Heart right ventricle (tissue), 16 donors: ENCODE results near the gene SSTR5. TPM values are rescaled to one million over a fixed set of nuclear protein-coding genes. Genes with fewer than 3 reads are reported as not detected.
A peak's percentile ranks its signal among the peaks of the same experiment; 100 is the strongest.

ENCODE experiments used
- ATAC-seq, 8 donors: fragments of 200-7000 bp; cut with Tn5 transposase; one replicate each; pipeline ENCODE4 v1.9.1; 2020; ENCODE audit warnings: mild to moderate bottlenecking in 8 of 8, moderate library complexity in 8 of 8, moderate number of reproducible peaks in 1 of 8
- DNase-seq, 2 donors: peaks; one replicate each; pipeline ENCODE4 v3.0.0-alpha.2; 2020
- H3K27ac ChIP-seq, 10 donors: fragments of 200-600 bp; sonication (generic) in 2 of 10; one replicate each; pipeline versions ENCODE4 v1.5.0 to v1.8.0; 2020 to 2022; ENCODE audit warnings: mild to moderate bottlenecking in 3 of 10
- H3K27me3 ChIP-seq, 7 donors: fragments of 200-600 bp; one replicate each; pipeline ENCODE4 v1.8.0; 2021 to 2022; ENCODE audit warnings: mild to moderate bottlenecking in 2 of 7
- H3K36me3 ChIP-seq, 9 donors: fragments of 200-600 bp; sonication (generic) in 1 of 9; one replicate each; pipeline versions ENCODE4 v1.5.0 to v1.8.0; 2020 to 2022; ENCODE audit warnings: mild to moderate bottlenecking in 2 of 9
- H3K4me1 ChIP-seq, 9 donors: fragments of 200-600 bp; sonication (generic) in 1 of 9; one replicate each; pipeline versions ENCODE4 v1.5.0 to v1.8.0; 2020 to 2022; ENCODE audit warnings: mild to moderate bottlenecking in 4 of 9
- H3K4me3 ChIP-seq, 10 donors: fragments of 200-600 bp; sonication (generic) in 2 of 10; one replicate each; pipeline versions ENCODE4 v1.5.0 to v1.8.0; 2020 to 2022; ENCODE audit warnings: mild to moderate bottlenecking in 7 of 10, moderate library complexity in 2 of 10
- H3K9me3 ChIP-seq, 11 donors: fragments of 200-600 bp in 10 of 11; sonication (generic) in 2 of 11; one replicate each; pipeline versions ENCODE4 v1.5.0 to v1.8.0; 2013 to 2022; ENCODE audit warnings: mild to moderate bottlenecking in 2 of 11, control low read depth in 1 of 11, moderate library complexity in 1 of 11
- CTCF ChIP-seq, 9 donors: fragments of 200-600 bp; sonication (generic) in 2 of 9; IDR thresholded peaks; one replicate each; pipeline versions ENCODE4 v1.5.0 to v1.8.0; 2021 to 2022; ENCODE audit warnings: antibody characterized with exemption in 9 of 9, mild to moderate bottlenecking in 5 of 9, moderate library complexity in 1 of 9
- WGBS, 2 donors: extraction: QIAGEN DNeasy Blood & Tissue Kit; methylation state at CpG; one replicate each; pipeline ENCODE4 v1.1.7; 2013; ENCODE audit warnings: inconsistent platforms in 1 of 2; 5-methylcytosine and 5-hydroxymethylcytosine counted together
- intact Hi-C, 10 donors: fragments of 100-400 bp; cut with DNase I; formaldehyde crosslinking; loops; one replicate each; pipeline versions ENCODE4 v1.11.1 to v1.14.2; 2022
- polyA plus RNA-seq, 2 donors: library from polyadenylated mRNA; stranded (reverse); fragments of 200-250 nt; gene quantifications; one replicate each; pipeline ENCODE4 v1.2.3, GENCODE V29; 2013
- total RNA-seq, 10 donors: library from RNA; stranded (reverse); fragmentation: NEBNext Ultra II Directional in 3 of 10; extraction: Animal tissue kit (Norgen Biotek cat#: 25700) in 3 of 10; gene quantifications; one replicate each; pipeline versions ENCODE4 v1.2.1 to v1.2.4, GENCODE V29; 2021 to 2023
- donor health status: Arrhythmogenic right ventricular cardiomyopathy.
- donor health status: ischemic (EF 13 %, LVEDD 7.1; RV severe dilation, severe dysfunction).
- donor health status: healthy with polysubstance abuse.
- donor health status: DM: no; HTN: yes; CAD: no.
- donor health status: DM: no; HTN: no; CAD: no.
- donor health status: ischemic (EF 25% LVEDD 6.9; RV normal size, moderate dysfunction).
- donor health status: ischemic (EF 25% LVEDD 5.7; RV mildly dilated, moderate dysfunction).
- donor health status: healthy.
- donor health status: DM: yes; HTN: yes; CAD: no.
- donor health status: Ischemic cardiomyopathy.
- donor health status: ischemic (EF 35%, LVEDD 5.7; RV mildly dilated, moderate dysfunction).
- donor health status: nonischemic (EF 11% LVEDD 7.7; RV severe dilation, severe dysfunction).
- donor health status: DM: yes; HTN: yes; CAD: no.
- donor health status: PGD.
- donor health status: ischemic (EF 29% LVEDD 5.4; RV normal size, mild dysfunction).
- donor health status: nonischemic (EF 23%, LVEDD 6.1; RV moderate dilation, normal function).

Gene SSTR5
- total and polyA plus RNA-seq, 12 donors, result 0.39 to 32.0 (median 5.4) TPM

- H3K9me3 ChIP-seq, result no peaks in the 10 kb centered on the region
- H3K4me3 ChIP-seq, result no peak overlapping the region
- no peak for ATAC-seq
- H3K27ac ChIP-seq, result no peak overlapping the region
- 54 to 56% methylated on average over 23 to 25 of the region's 26 CpGs for WGBS, 2 donors
- intact Hi-C loops, result loop anchor here in 5 of 10 donors (2.0 kb wide), 2 partner anchors 44 to 46 kb away; no protein-coding TSS in a partner anchor
- no peak for TF ChIP-seq CTCF (IDR thresholded peaks at IDR 0.05)
- no peak for DNase-seq
- H3K36me3 ChIP-seq, result no peaks in the 10 kb centered on the region
- H3K27me3 ChIP-seq, result peaks cover 14 to 78% (median 61%) of the 10 kb centered on the region in 7 donors
- peaks cover 10 to 23% (median 19%) of the 10 kb centered on the region in 9 donors for H3K4me1 ChIP-seq
These were observed 29.8 kb downstream of the SSTR5 start for GRCh38 chr16:1102333-1102700.

- Histone ChIP-seq H3K36me3 (no peaks in the 10 kb centered on the region), H3K4me1 (peaks cover 8 to 18% (median 14%) of the 10 kb centered on the region in 9 donors), H3K4me3 (peak overlapping the region in 6 of 10 donors; percentile 6 to 27 (median 24)), H3K9me3 (no peaks in the 10 kb centered on the region), H3K27me3 (peaks cover 21 to 85% (median 66%) of the 10 kb centered on the region in 7 donors), H3K27ac (no peak overlapping the region)
- DNase-seq (peak; percentile 31 to 73), ATAC-seq (peak in 4 of 8 donors; percentile 30 to 47 (median 34))
- WGBS, 2 donors, result 4 to 7% methylated on average over 47 to 61 of the region's 61 CpGs
- peak; percentile 50 to 72 (median 64) for TF ChIP-seq CTCF (IDR thresholded peaks at IDR 0.05)
- intact Hi-C loops, result loop anchor here in 6 of 10 donors (1.0 to 2.0 kb wide), 3 partner anchors 44 to 46 kb away; no protein-coding TSS in a partner anchor
These were observed 30.5 kb downstream of the SSTR5 start for GRCh38 chr16:1102921-1103635.

- H3K4me3 ChIP-seq, result no peak overlapping the region
- H3K36me3 ChIP-seq, result no peaks in the 10 kb centered on the region
- H3K9me3 ChIP-seq, result no peaks in the 10 kb centered on the region
- intact Hi-C loops, result loop anchor here in 6 of 10 donors (1.0 to 2.0 kb wide), 3 partner anchors 45 to 47 kb away; no protein-coding TSS in a partner anchor
- ATAC-seq (no peak), DNase-seq (no peak)
- H3K4me1 ChIP-seq, result peaks cover 3 to 13% (median 9%) of the 10 kb centered on the region in 9 donors
- H3K27me3 ChIP-seq, result peaks cover 21 to 90% (median 68%) of the 10 kb centered on the region in 7 donors
- 30 to 34% methylated on average over 11 of the region's 11 CpGs for WGBS, 2 donors
- H3K27ac ChIP-seq, result no peak overlapping the region
- TF ChIP-seq CTCF (IDR thresholded peaks at IDR 0.05), result no peak
These were observed 31.1 kb downstream of the SSTR5 start for GRCh38 chr16:1103636-1103980.

- Histone ChIP-seq H3K9me3 (no peaks in the 10 kb centered on the region), H3K4me1 (peaks cover 0 to 7% (median 5%) of the 10 kb centered on the region in 9 donors), H3K36me3 (no peaks in the 10 kb centered on the region), H3K4me3 (no peak overlapping the region), H3K27ac (no peak overlapping the region), H3K27me3 (peaks cover 21 to 91% (median 75%) of the 10 kb centered on the region in 7 donors)
- TF ChIP-seq CTCF (IDR thresholded peaks at IDR 0.05), result peak; percentile 60 to 82 (median 78)
- 26% methylated on average over 26 of the region's 26 CpGs for WGBS, 2 donors
- peak; percentile 42 to 71 for DNase-seq
- intact Hi-C loops, result loop anchor here in 7 of 10 donors (1.0 to 2.0 kb wide), 2 partner anchors 88 to 89 kb away; no protein-coding TSS in a partner anchor
- peak; percentile 54 to 84 (median 69) for ATAC-seq
These were observed 33.5 kb downstream of the SSTR5 start for GRCh38 chr16:1105888-1106620.
